Cardiac fibroblast (primary cell): ENCODE data around the gene HMGXB4.
A peak's percentile ranks its signal among the peaks of the same experiment; 100 is the strongest.

ENCODE experiments used
- DNase-seq, 2 donors: peaks; one replicate each; pipeline versions ENCODE4 v3.0.0 to v3.0.0-alpha.2; 2010; ENCODE audit warnings: low read depth in 2 of 2
- H3K4me3 ChIP-seq, 2 donors: replicated peaks in 1 of 2; 1 replicate in 1 of 2; 2 replicates in 1 of 2; pipeline ENCODE4 v1.5.1; 2011; ENCODE audit warnings: low read depth in 2 of 2, low read length in 2 of 2, mild to moderate bottlenecking in 2 of 2, moderate library complexity in 1 of 2
- TF ChIP-seq, protein P1 (sequence below): IDR thresholded peaks from one replicate; pipeline ENCODE4 v1.5.1; 2011; ENCODE audit warnings: low read depth, mild to moderate bottlenecking, low read length, inconsistent platforms

HMGXB4 gene

GRCh38 chr22:35314161-35314942 lies 57.1 kb downstream of the HMGXB4 start:
- DNase-seq, result peak in 1 of 2 donors; percentile 16
- no peak overlapping the region for H3K4me3 ChIP-seq
- TF ChIP-seq, protein P1, sequence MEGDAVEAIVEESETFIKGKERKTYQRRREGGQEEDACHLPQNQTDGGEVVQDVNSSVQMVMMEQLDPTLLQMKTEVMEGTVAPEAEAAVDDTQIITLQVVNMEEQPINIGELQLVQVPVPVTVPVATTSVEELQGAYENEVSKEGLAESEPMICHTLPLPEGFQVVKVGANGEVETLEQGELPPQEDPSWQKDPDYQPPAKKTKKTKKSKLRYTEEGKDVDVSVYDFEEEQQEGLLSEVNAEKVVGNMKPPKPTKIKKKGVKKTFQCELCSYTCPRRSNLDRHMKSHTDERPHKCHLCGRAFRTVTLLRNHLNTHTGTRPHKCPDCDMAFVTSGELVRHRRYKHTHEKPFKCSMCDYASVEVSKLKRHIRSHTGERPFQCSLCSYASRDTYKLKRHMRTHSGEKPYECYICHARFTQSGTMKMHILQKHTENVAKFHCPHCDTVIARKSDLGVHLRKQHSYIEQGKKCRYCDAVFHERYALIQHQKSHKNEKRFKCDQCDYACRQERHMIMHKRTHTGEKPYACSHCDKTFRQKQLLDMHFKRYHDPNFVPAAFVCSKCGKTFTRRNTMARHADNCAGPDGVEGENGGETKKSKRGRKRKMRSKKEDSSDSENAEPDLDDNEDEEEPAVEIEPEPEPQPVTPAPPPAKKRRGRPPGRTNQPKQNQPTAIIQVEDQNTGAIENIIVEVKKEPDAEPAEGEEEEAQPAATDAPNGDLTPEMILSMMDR, result no peak

DNA sequence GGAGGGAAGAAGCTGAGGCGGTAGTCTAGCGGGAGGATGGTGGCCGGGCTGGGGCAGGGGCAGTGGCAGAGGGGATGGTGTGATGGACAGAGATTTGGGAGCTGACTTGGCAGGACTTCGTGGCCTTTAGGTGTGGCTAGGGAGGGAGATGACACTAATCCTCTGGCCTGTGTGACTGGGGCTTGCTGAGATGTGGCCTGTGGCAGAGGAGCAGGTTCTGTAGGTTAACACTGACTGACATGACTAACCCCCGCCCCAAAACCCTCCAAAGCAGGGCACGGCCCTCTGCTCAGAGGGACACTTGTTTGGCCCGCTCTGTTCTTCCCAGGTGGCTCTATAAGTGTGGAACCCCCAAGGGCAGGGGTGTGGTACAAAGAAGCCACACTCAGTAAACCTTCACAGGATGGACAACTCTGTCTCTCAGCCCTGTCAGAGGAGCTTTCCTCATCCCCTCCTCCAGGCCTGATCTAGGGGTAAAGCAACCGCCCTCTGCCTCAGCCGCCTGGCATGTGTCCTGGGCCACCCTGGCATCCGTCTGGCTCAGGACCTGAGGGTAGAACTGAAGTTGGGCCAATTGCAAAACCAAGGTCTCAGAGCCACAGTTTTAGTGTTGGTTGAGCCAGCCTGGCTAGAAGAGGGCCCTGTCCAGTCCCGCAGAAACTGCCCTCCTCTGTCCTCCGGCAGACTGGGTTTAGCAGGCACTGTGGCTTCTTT lies 58.0 kb downstream of the HMGXB4 start:
- no peak for DNase-seq
- H3K4me3 ChIP-seq, result no peak overlapping the region
- TF ChIP-seq, protein P1, result no peak

- DNase-seq, result no peak
- no peak overlapping the region for H3K4me3 ChIP-seq
- TF ChIP-seq, protein P1, result no peak
Measured at GRCh38 chr22:35315855-35316745, 58.8 kb downstream of the HMGXB4 start.

DNA sequence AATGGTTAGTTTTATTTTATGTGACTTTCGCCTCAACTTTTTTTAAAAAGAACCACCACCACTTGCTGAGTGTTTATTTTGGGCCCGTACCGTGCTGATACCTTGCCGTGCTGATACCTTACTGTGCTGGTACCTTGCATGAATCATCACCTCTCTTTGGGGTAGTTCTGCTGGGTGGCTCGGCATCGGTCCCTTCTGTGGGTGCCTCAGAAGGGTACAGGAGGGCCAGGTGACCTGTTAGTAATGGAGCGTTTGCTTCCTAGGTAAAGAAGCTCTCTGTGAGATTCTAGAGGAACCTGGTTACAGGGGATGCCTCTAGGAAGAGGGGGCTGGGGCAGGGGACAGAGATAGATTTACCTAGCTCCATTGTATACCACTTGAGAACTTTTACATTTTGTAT lies 59.5 kb downstream of the HMGXB4 start:
- TF ChIP-seq, protein P1, result no peak
- no peak overlapping the region for H3K4me3 ChIP-seq
- no peak for DNase-seq

- DNase-seq, result no peak
- H3K4me3 ChIP-seq, result no peak overlapping the region
- TF ChIP-seq, protein P1, result no peak
Measured at GRCh38 chr22:35317680-35318290, 60.5 kb downstream of the HMGXB4 start.
